GM23248 (cell line): ENCODE measurements around the gene F2RL3. TPM values are rescaled to one million over a fixed set of nuclear protein-coding genes. Genes with fewer than 3 reads are reported as not detected.

Experiments
- DNase-seq: peaks from one replicate; pipeline ENCODE4 v3.0.0-alpha.2; 2015
- H2AFZ ChIP-seq: fragments of 200-600 bp; sonication (generic); 2 replicates; pipeline ENCODE4 v1.6.1; 2016; ENCODE audit warnings: antibody characterized with exemption
- H3F3A ChIP-seq: fragments of 200-600 bp; sonication (generic); 2 replicates; pipeline ENCODE4 v1.6.1; 2016; ENCODE audit warnings: mild to moderate bottlenecking, antibody characterized with exemption, mixed run types; ENCODE audit not compliant: insufficient read depth
- H3K27ac ChIP-seq: fragments of 200-600 bp; sonication (generic); 2 replicates; pipeline ENCODE4 v1.5.1; 2016; ENCODE audit warnings: mild to moderate bottlenecking
- H3K27me3 ChIP-seq: fragments of 200-600 bp; sonication (generic); replicated peaks from 2 replicates; pipeline ENCODE4 v1.6.1; 2016; ENCODE audit warnings: mild to moderate bottlenecking; ENCODE audit not compliant: insufficient read depth
- H3K36me3 ChIP-seq: fragments of 200-600 bp; sonication (generic); 2 replicates; pipeline ENCODE4 v1.6.1; 2016; ENCODE audit warnings: low read depth, mild to moderate bottlenecking
- H3K4me1 ChIP-seq: fragments of 200-600 bp; sonication (generic); 2 replicates; pipeline ENCODE4 v1.6.1; 2016; ENCODE audit warnings: mild to moderate bottlenecking; ENCODE audit not compliant: insufficient read depth
- H3K4me2 ChIP-seq: fragments of 200-600 bp; sonication (generic); one replicate; pipeline ENCODE4 v1.6.1; 2016; ENCODE audit warnings: mild to moderate bottlenecking; ENCODE audit not compliant: unreplicated experiment
- H3K4me3 ChIP-seq: fragments of 200-600 bp; sonication (generic); 2 replicates; pipeline ENCODE4 v1.5.1; 2016; ENCODE audit warnings: mild to moderate bottlenecking
- H3K79me2 ChIP-seq: fragments of 200-600 bp; sonication (generic); 2 replicates; pipeline ENCODE4 v1.6.1; 2016; ENCODE audit warnings: mild to moderate bottlenecking; ENCODE audit not compliant: insufficient read depth
- H3K9ac ChIP-seq: fragments of 200-600 bp; sonication (generic); 2 replicates; pipeline ENCODE4 v1.6.1; 2016; ENCODE audit warnings: mild to moderate bottlenecking
- H3K9me2 ChIP-seq: fragments of 200-600 bp; sonication (generic); 2 replicates; pipeline ENCODE4 v1.6.1; 2016; ENCODE audit warnings: mixed run types, mild to moderate bottlenecking, moderate library complexity; ENCODE audit not compliant: insufficient read depth
- H3K9me3 ChIP-seq: fragments of 200-600 bp; sonication (generic); one replicate; pipeline ENCODE4 v1.6.1; 2017; ENCODE audit warnings: low read depth
- H4K20me1 ChIP-seq: fragments of 200-600 bp; sonication (generic); 2 replicates; pipeline ENCODE4 v1.6.0; 2016; ENCODE audit not compliant: insufficient read depth
- EZH2 ChIP-seq: fragments of 200-600 bp; sonication (generic); IDR thresholded peaks from 2 replicates; pipeline ENCODE4 v1.6.1; 2018; ENCODE audit warnings: antibody characterized with exemption, mild to moderate bottlenecking; ENCODE audit not compliant: insufficient read depth, poor library complexity, severe bottlenecking
- EZH2phosphoT487 ChIP-seq: fragments of 200-600 bp; sonication (generic); IDR thresholded peaks from 2 replicates; pipeline ENCODE4 v1.6.1; 2018; ENCODE audit warnings: antibody characterized with exemption, moderate library complexity, mild to moderate bottlenecking, low read depth; ENCODE audit not compliant: insufficient read depth
- WGBS, 2 experiments: methylation state at CpG; one replicate each; pipeline ENCODE4 v1.1.6; 2015 to 2017; ENCODE audit warnings: low lambda C conversion rate in 2 of 2, low coverage in 1 of 2; ENCODE audit errors: missing lambda C conversion rate in 2 of 2; 5-methylcytosine and 5-hydroxymethylcytosine counted together
- in situ Hi-C: fragments of 300-500 bp; cut with MboI; formaldehyde crosslinking; loops from 2 replicates; pipeline ENCODE4 v1.15.0; 2020
- polyA plus RNA-seq: library from polyadenylated mRNA; unstranded; fragments of >200 nt; fragmentation: Nextera tagmentation; extraction: Ambion mirVana; gene quantifications from 2 replicates; pipeline ENCODE4 v1.2.1, GENCODE V29; 2016
- total RNA-seq: library from RNA; depleted of rRNA; stranded (reverse); fragments of >200 nt; shearing (Covaris generic); gene quantifications from 2 replicates; pipeline ENCODE4 v1.2.3, GENCODE V29; 2014

The F2RL3 gene
- total and polyA plus RNA-seq, 2 experiments from 2014 or later = not detected

DNA sequence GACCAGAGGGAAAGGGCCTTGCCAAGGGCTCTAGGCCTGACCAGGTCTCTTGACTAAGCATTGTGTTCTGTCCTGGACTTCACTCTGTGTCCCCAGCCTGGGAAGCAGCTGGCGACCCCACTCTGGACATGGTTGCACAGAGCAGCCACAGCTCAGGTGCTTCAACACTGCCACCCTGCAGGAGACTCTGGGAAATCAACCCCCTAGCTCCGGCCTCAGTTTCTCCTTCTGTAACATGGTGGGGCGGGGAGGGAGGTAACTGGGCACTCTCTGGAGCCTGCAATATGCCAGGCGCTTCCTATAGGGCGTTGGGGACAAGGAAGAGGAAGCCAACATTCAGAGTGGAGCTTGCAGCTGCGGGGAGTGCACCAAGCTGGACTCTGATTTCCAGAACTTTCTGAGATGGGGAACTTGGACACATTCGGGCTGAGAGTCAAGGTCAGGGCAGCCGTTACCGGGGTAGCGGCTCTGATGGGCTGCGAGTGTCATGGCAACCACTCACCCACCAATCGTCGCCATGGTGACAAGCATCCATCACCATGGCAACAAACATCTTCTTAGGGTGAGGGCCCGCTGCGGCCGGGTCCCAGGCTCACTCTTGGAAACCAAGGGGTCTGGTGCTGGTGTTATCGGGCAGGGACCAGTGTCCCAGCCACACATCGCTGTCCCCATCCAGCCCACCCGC, 12.8 kb downstream of the F2RL3 start:
- Histone ChIP-seq H3K9me2 (no peaks in the 10 kb centered on the region), H3K27ac (no peak overlapping the region), H3K9ac (no peak overlapping the region), H3K79me2 (no peaks in the 10 kb centered on the region), H3F3A (no peaks in the 10 kb centered on the region), H3K4me3 (no peak overlapping the region), H3K4me2 (no peak overlapping the region), H3K4me1 (no peaks in the 10 kb centered on the region), H4K20me1 (no peaks in the 10 kb centered on the region), H3K9me3 (no peaks in the 10 kb centered on the region), H3K36me3 (no peaks in the 10 kb centered on the region), H3K27me3 (no peaks in the 10 kb centered on the region), H2AFZ (no peak overlapping the region)
- in situ Hi-C loops = no loop called here
- DNase-seq = no peak
- no peak for TF ChIP-seq EZH2phosphoT487
- TF ChIP-seq EZH2 = no peak
- WGBS, 2 experiments = 78% methylated on average over 19 of the region's 19 CpGs

DNA sequence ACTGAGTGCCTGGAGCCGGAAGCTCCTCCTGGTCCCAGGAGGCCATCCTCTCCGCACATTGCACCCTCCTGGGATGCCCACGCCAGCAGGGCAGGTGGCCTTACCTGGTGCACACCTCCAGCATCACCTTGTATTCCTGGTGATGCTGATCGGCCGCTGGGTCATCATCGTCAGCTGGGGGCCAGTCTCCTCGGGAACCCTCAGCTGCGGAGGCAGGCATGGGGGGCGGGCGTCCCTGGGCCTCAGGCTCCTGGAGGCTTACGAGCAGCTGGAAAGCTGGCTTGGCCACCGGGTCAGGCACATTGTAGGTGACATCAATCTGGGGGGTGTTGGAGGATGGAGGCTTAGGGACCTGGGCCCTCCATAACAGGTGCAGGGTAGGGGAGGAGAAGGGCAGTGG, 13.7 kb downstream of the F2RL3 start:
- Histone ChIP-seq H2AFZ (no peak overlapping the region), H3K9ac (no peak overlapping the region), H3K9me3 (no peaks in the 10 kb centered on the region), H3K4me3 (no peak overlapping the region), H3K27ac (no peak overlapping the region), H3K79me2 (no peaks in the 10 kb centered on the region), H3K4me1 (no peaks in the 10 kb centered on the region), H3F3A (no peaks in the 10 kb centered on the region), H3K9me2 (no peaks in the 10 kb centered on the region), H3K4me2 (no peak overlapping the region), H4K20me1 (no peaks in the 10 kb centered on the region), H3K36me3 (no peaks in the 10 kb centered on the region), H3K27me3 (no peaks in the 10 kb centered on the region)
- TF ChIP-seq EZH2phosphoT487 = no peak
- TF ChIP-seq EZH2 = no peak
- 67 to 70% methylated on average over 10 to 12 of the region's 12 CpGs for WGBS, 2 experiments
- in situ Hi-C loops = no loop called here
- no peak for DNase-seq

DNA sequence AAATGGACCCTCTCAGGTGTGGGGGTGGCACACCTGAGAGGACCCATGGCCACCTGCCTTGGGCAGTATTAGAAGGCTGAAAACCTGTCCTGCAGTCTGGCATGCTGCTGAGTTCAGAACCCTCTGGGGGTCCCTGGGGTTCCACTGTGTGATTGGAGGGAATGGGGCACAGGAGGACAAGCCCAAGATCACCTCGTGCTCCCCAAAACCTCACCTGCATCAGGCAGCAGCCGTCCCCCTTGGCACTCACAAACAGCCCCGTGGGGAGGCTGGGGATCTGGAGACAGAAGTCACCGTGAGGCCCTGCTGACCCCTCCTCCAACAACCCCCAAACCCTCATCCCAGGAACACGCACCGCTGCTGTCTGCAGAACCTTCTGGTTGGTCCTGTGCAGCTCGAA, 14.5 kb downstream of the F2RL3 start:
- no peaks in the 10 kb centered on the region for H3K9me3 ChIP-seq
- no peak overlapping the region for H3K9ac ChIP-seq
- DNase-seq = no peak
- no peak overlapping the region for H3K4me3 ChIP-seq
- no peaks in the 10 kb centered on the region for H4K20me1 ChIP-seq
- in situ Hi-C loops = no loop called here
- no peaks in the 10 kb centered on the region for H3K4me1 ChIP-seq
- H3K27ac ChIP-seq = no peak overlapping the region
- no peak overlapping the region for H2AFZ ChIP-seq
- no peak overlapping the region for H3K4me2 ChIP-seq
- no peaks in the 10 kb centered on the region for H3K36me3 ChIP-seq
- no peaks in the 10 kb centered on the region for H3K9me2 ChIP-seq
- WGBS, 2 experiments = 61% methylated on average over 7 of the region's 7 CpGs
- no peaks in the 10 kb centered on the region for H3F3A ChIP-seq
- H3K27me3 ChIP-seq = no peaks in the 10 kb centered on the region
- no peaks in the 10 kb centered on the region for H3K79me2 ChIP-seq
- TF ChIP-seq EZH2 (no peak), EZH2phosphoT487 (no peak)

DNA sequence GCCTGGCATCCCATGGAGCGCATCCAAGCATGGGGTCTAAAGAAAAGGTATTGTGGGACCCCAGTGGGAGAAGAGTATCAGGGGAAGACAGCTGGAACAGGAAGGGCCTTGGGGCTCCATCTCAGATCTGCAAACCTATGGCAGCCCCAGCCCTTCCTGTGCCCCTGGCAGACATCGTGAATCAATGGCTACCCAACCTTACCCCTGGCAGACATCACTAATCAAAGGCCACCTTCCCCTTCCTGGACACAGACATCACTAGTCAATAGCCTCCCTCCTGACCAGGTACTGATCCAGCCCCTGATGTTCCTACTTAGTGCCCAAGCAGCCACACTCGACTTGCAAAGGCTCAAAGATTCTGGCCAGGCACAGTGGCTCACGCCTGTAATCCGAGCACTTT, 15.8 kb downstream of the F2RL3 start:
- H3K9ac ChIP-seq = no peak overlapping the region
- H3K9me3 ChIP-seq = no peaks in the 10 kb centered on the region
- no peaks in the 10 kb centered on the region for H3F3A ChIP-seq
- no peak for TF ChIP-seq EZH2phosphoT487
- no peak for TF ChIP-seq EZH2
- no peaks in the 10 kb centered on the region for H3K36me3 ChIP-seq
- no peaks in the 10 kb centered on the region for H3K79me2 ChIP-seq
- in situ Hi-C loops = no loop called here
- H3K27ac ChIP-seq = no peak overlapping the region
- no peaks in the 10 kb centered on the region for H4K20me1 ChIP-seq
- H3K4me3 ChIP-seq = no peak overlapping the region
- no peak for DNase-seq
- H3K9me2 ChIP-seq = no peaks in the 10 kb centered on the region
- 15 to 19% methylated on average over 5 of the region's 5 CpGs for WGBS, 2 experiments
- H2AFZ ChIP-seq = no peak overlapping the region
- no peaks in the 10 kb centered on the region for H3K4me1 ChIP-seq
- no peaks in the 10 kb centered on the region for H3K27me3 ChIP-seq
- no peak overlapping the region for H3K4me2 ChIP-seq
